Peyer's patch (tissue), 4 donors: ENCODE measurements around the gene PKP3. TPM values are rescaled to one million over a fixed set of nuclear protein-coding genes. Genes with fewer than 3 reads are reported as not detected.

ENCODE experiments used
- DNase-seq, 3 donors: peaks; one replicate each; pipeline ENCODE4 v3.0.0-alpha.2; 2017 to 2019
- H3K27ac ChIP-seq, 4 donors: fragments of 200-600 bp; sonication (generic); one replicate each; pipeline ENCODE4 v1.5.1; 2016 to 2019
- H3K27me3 ChIP-seq, 2 donors: fragments of 200-600 bp; sonication (generic); one replicate each; pipeline ENCODE4 v1.5.1; 2019
- H3K36me3 ChIP-seq, 3 donors: fragments of 200-600 bp; sonication (generic); one replicate each; pipeline ENCODE4 v1.5.1; 2016 to 2019
- H3K4me1 ChIP-seq, 4 donors: fragments of 200-600 bp; sonication (generic); one replicate each; pipeline ENCODE4 v1.5.1; 2016 to 2019
- H3K4me3 ChIP-seq, 4 donors: fragments of 200-600 bp; sonication (generic); 1 replicate in 3 of 4; 2 replicates in 1 of 4; pipeline ENCODE4 v1.5.1; 2016 to 2019; ENCODE audit warnings: mild to moderate bottlenecking in 1 of 4
- H3K9me3 ChIP-seq, 4 donors: fragments of 200-600 bp; sonication (generic); one replicate each; pipeline ENCODE4 v1.5.1; 2016 to 2019; ENCODE audit warnings: mild to moderate bottlenecking in 1 of 4
- CTCF ChIP-seq, 6 experiments: fragments of 450-650 bp in 4 of 6; fragments of 200-600 bp in 2 of 6; sonication (generic) in 1 of 6; IDR thresholded peaks; one replicate each; pipeline ENCODE4 v1.5.1; 2017 to 2019; ENCODE audit warnings: antibody characterized with exemption in 6 of 6, mild to moderate bottlenecking in 3 of 6, moderate library complexity in 1 of 6
- POLR2A ChIP-seq, 2 donors: fragments of 450-650 bp; IDR thresholded peaks; one replicate each; pipeline ENCODE4 v1.5.1; 2017; ENCODE audit warnings: antibody characterized with exemption in 2 of 2, mild to moderate bottlenecking in 2 of 2, moderate library complexity in 2 of 2
- total RNA-seq, 4 donors: library from RNA; depleted of rRNA; stranded (reverse); fragments of >200 nt; gene quantifications; one replicate each; pipeline ENCODE4 v1.1.0, GENCODE V29; 2016

Gene PKP3
- total RNA-seq, 4 donors from 2014 or later: 95.7 to 254 (median 202) TPM

GRCh38 chr11:395866-396265, 1.9 kb downstream of the PKP3 start:
- Histone ChIP-seq H3K9me3 (no peaks in the 10 kb centered on the region), H3K4me3 (peak overlapping the region in 2 of 4 donors; percentile 78 to 89), H3K4me1 (peaks cover 0 to 24% (median 9%) of the 10 kb centered on the region in 4 donors), H3K27ac (peak overlapping the region in 1 of 4 donors; percentile 98), H3K27me3 (no peaks in the 10 kb centered on the region), H3K36me3 (peaks cover 0 to 24% (median 0%) of the 10 kb centered on the region in 3 donors)
- DNase-seq: no peak
- TF ChIP-seq POLR2A (IDR thresholded peaks at IDR 0.05) (no peak), CTCF (IDR thresholded peaks at IDR 0.05) (no peak)

DNA sequence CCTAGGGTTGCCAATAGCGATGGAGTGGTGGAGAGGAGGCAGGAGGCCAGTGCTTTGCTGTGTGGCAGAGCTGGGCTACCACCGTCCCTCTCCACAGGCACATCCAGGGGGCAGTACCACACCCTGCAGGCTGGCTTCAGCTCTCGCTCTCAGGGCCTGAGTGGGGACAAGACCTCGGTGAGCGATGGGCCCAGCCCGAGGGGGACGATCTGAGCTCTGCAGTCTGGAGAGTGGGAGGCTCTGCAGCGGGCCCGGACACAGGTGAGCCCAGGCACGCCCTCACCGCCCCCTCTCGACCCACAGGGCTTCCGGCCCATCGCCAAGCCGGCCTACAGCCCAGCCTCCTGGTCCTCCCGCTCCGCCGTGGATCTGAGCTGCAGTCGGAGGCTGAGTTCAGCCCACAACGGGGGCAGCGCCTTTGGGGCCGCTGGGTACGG, 2.5 kb downstream of the PKP3 start:
- peaks cover 0 to 24% (median 0%) of the 10 kb centered on the region in 3 donors for H3K36me3 ChIP-seq
- no peaks in the 10 kb centered on the region for H3K9me3 ChIP-seq
- peak overlapping the region in 2 of 4 donors; percentile 9 to 66 for H3K27ac ChIP-seq
- peak in 1 of 3 donors; percentile 39 for DNase-seq
- TF ChIP-seq POLR2A (IDR thresholded peaks at IDR 0.05) (no peak), CTCF (IDR thresholded peaks at IDR 0.05) (peak in 1 of 6 experiments; percentile 4)
- H3K4me3 ChIP-seq: peak overlapping the region; percentile 26 to 50 (median 46)
- no peaks in the 10 kb centered on the region for H3K27me3 ChIP-seq
- H3K4me1 ChIP-seq: peaks cover 0 to 24% (median 9%) of the 10 kb centered on the region in 4 donors

DNA sequence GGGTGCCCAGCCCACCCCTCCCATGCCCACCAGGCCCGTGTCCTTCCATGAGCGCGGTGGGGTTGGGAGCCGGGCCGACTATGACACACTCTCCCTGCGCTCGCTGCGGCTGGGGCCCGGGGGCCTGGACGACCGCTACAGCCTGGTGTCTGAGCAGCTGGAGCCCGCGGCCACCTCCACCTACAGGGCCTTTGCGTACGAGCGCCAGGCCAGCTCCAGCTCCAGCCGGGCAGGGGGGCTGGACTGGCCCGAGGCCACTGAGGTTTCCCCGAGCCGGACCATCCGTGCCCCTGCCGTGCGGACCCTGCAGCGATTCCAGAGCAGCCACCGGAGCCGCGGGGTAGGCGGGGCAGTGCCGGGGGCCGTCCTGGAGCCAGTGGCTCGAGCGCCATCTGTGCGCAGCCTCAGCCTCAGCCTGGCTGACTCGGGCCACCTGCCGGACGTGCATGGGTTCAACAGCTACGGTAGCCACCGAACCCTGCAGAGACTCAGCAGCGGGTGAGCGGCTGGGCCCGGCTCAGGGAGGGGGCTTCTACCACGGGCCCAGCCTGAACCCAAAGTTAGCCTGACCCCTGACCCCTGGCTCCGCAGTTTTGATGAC, 3.0 kb downstream of the PKP3 start:
- Histone ChIP-seq H3K27me3 (no peaks in the 10 kb centered on the region), H3K4me3 (peak overlapping the region; percentile 26 to 50 (median 46)), H3K36me3 (peaks cover 0 to 24% (median 0%) of the 10 kb centered on the region in 3 donors), H3K4me1 (peaks cover 0 to 24% (median 9%) of the 10 kb centered on the region in 4 donors), H3K27ac (peak overlapping the region in 2 of 4 donors; percentile 9 to 66), H3K9me3 (no peaks in the 10 kb centered on the region)
- peak in 2 of 3 donors; percentile 77 to 86 for DNase-seq
- no peak for TF ChIP-seq POLR2A (IDR thresholded peaks at IDR 0.05)
- TF ChIP-seq CTCF (IDR thresholded peaks at IDR 0.05): peak in 5 of 6 experiments; percentile 31 to 67 (median 47)

- Histone ChIP-seq H3K4me3 (no peak overlapping the region), H3K9me3 (no peaks in the 10 kb centered on the region), H3K4me1 (peaks cover 0 to 19% (median 7%) of the 10 kb centered on the region in 4 donors), H3K27me3 (no peaks in the 10 kb centered on the region), H3K27ac (no peak overlapping the region), H3K36me3 (peaks cover 0 to 33% (median 0%) of the 10 kb centered on the region in 3 donors)
- TF ChIP-seq CTCF (IDR thresholded peaks at IDR 0.05) (no peak), POLR2A (IDR thresholded peaks at IDR 0.05) (no peak)
- DNase-seq: no peak
Observed at GRCh38 chr11:398826-399225, 4.8 kb downstream of the PKP3 start.

- Histone ChIP-seq H3K27me3 (no peaks in the 10 kb centered on the region), H3K4me3 (no peak overlapping the region), H3K36me3 (peaks cover 0 to 42% (median 0%) of the 10 kb centered on the region in 3 donors), H3K9me3 (no peaks in the 10 kb centered on the region), H3K4me1 (peaks cover 0 to 19% (median 7%) of the 10 kb centered on the region in 4 donors), H3K27ac (no peak overlapping the region)
- TF ChIP-seq POLR2A (IDR thresholded peaks at IDR 0.05) (no peak), CTCF (IDR thresholded peaks at IDR 0.05) (no peak)
- no peak for DNase-seq
Observed at GRCh38 chr11:399731-400211, 5.8 kb downstream of the PKP3 start.
